ENCODE measurements around the gene NME1. TPM values are rescaled to one million over a fixed set of nuclear protein-coding genes. Genes with fewer than 3 reads are reported as not detected.

NME1 gene
- total and polyA plus RNA-seq, 4 experiments from 2014 or later: 10.0 to 67.2 (median 37.4) TPM

DNA sequence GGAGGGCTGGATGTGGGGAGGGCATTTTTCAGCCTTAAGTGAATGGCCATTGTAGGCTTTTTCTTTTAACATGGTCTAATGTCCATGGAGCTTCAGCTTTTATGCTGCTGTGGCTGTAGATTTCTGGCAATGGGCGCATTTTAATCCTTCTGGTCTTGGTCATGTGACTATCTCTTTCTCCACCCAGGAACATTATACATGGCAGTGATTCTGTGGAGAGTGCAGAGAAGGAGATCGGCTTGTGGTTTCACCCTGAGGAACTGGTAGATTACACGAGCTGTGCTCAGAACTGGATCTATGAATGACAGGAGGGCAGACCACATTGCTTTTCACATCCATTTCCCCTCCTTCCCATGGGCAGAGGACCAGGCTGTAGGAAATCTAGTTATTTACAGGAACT, 8.2 kb downstream of the NME1 start:
- CTCF ChIA-PET (ENCODE audit: partially characterized antibody): interaction anchor here (1.9 kb wide), 1 partner anchor 8 kb away, joined by 8 read pairs; the partner anchor contains the start of gene NME1
- H3K9me3 ChIP-seq (ENCODE audit: control insufficient read depth in 1 of 2, low read length in 2 of 2): no peaks in the 10 kb centered on the region
- H3K36me3 Mint-ChIP-seq: peaks cover 16 to 38% of the 10 kb centered on the region in 2 donors
- H3K4me3 Mint-ChIP-seq: no peak overlapping the region
- peaks cover 6% of the 10 kb centered on the region for H3K4me1 ChIP-seq (ENCODE audit: insufficient read depth, low read length)
- H3K27ac Mint-ChIP-seq: peak overlapping the region in 1 of 7 donors; percentile 15
- H3K27ac ChIP-seq (ENCODE audit: low read depth, low read length): no peak overlapping the region
- H3K36me3 ChIP-seq (ENCODE audit: insufficient read depth, low read length): peaks cover 10% of the 10 kb centered on the region
- POLR2A ChIA-PET (ENCODE audit: partially characterized antibody): interaction anchor here (2.3 kb wide), 1 partner anchor 8 kb away, joined by 20 read pairs; the partner anchor contains the start of gene NME1
- intact Hi-C loops (cut with micrococcal nuclease): no loop called here
- H3K9me3 Mint-ChIP-seq: peaks cover 0 to 2% (median 0%) of the 10 kb centered on the region in 8 donors
- no peak for DNase-seq
- no peak overlapping the region for H3K4me3 ChIP-seq (ENCODE audit: low read length in 2 of 2)
- no peaks in the 10 kb centered on the region for H3K27me3 ChIP-seq (ENCODE audit: insufficient read depth, low read length)
- peaks cover 8 to 20% (median 12%) of the 10 kb centered on the region in 4 donors for H3K4me1 Mint-ChIP-seq
- no peaks in the 10 kb centered on the region for H3K27me3 Mint-ChIP-seq

DNA sequence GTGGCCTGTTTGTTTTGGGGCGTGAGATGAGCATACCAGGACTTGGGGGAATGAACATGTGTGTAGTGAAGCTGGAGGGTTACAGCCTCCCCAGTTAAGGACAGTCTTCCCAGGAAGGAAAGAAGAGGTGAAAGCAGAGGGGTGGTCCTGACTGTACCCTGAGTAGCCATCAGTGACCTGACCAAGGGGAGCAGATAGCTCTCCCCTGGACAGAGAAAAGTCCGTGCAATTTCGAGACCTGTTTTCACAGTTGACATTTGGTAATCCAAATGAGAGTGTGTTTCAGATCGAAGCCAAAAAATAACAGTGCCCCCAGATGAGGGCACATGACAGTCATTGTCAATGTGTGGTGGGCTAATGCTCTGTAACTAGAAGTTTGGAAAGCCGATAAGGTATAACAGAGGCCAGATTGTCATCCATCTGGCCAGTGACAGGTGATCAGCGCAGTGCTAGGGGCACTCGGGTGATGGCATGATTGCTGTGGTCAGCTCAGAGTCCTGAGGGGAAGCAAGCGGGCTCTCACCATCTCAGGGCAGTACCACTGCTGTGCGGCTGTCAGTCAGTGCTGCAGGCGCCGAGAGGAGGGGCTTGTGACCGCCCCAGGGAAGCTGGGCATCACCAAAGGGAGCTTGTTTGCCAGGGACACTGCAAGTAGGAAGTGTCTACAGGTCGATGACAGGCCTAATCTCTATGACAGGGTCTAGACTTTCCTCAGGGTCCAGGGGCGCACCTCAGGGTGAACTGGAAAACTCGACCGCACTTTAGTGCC, 11.7 kb downstream of the NME1 start:
- peak overlapping the region; percentile 89 to 99 (median 97) for H3K4me3 Mint-ChIP-seq
- H3K4me3 ChIP-seq (ENCODE audit: low read length in 2 of 2): peak overlapping the region in 1 of 2 donors; percentile 79
- peak overlapping the region; percentile 94 to 99 (median 98) for H3K27ac Mint-ChIP-seq
- peak overlapping the region; percentile 61 for H3K27ac ChIP-seq (ENCODE audit: low read depth, low read length)
- POLR2A ChIA-PET (ENCODE audit: partially characterized antibody): interaction anchor here (0.9 to 2.8 kb wide), 6 partner anchors 10 to 299 kb away, joined by 3 to 56 read pairs (median 6); partner anchors contain the start of genes NME1, SPAG9, TOB1 and UTP18
- peaks cover 21 to 46% of the 10 kb centered on the region in 2 donors for H3K36me3 Mint-ChIP-seq
- H3K27me3 ChIP-seq (ENCODE audit: insufficient read depth, low read length): no peaks in the 10 kb centered on the region
- H3K27me3 Mint-ChIP-seq: no peaks in the 10 kb centered on the region
- DNase-seq: no peak
- no peaks in the 10 kb centered on the region for H3K9me3 ChIP-seq (ENCODE audit: control insufficient read depth in 1 of 2, low read length in 2 of 2)
- intact Hi-C loops (cut with micrococcal nuclease): loop anchor here (5.0 kb wide), 1 partner anchor 163 kb away; no protein-coding TSS in a partner anchor
- peaks cover 12% of the 10 kb centered on the region for H3K36me3 ChIP-seq (ENCODE audit: insufficient read depth, low read length)
- H3K4me1 ChIP-seq (ENCODE audit: insufficient read depth, low read length): peaks cover 14% of the 10 kb centered on the region
- H3K9me3 Mint-ChIP-seq: peaks cover 0 to 2% (median 0%) of the 10 kb centered on the region in 8 donors
- H3K4me1 Mint-ChIP-seq: peaks cover 15 to 34% (median 24%) of the 10 kb centered on the region in 4 donors
- CTCF ChIA-PET (ENCODE audit: partially characterized antibody): interaction anchor here (0.6 to 2.1 kb wide), 4 partner anchors 10 to 161 kb away, joined by 3 to 11 read pairs (median 6); partner anchors contain the start of gene NME1

DNA sequence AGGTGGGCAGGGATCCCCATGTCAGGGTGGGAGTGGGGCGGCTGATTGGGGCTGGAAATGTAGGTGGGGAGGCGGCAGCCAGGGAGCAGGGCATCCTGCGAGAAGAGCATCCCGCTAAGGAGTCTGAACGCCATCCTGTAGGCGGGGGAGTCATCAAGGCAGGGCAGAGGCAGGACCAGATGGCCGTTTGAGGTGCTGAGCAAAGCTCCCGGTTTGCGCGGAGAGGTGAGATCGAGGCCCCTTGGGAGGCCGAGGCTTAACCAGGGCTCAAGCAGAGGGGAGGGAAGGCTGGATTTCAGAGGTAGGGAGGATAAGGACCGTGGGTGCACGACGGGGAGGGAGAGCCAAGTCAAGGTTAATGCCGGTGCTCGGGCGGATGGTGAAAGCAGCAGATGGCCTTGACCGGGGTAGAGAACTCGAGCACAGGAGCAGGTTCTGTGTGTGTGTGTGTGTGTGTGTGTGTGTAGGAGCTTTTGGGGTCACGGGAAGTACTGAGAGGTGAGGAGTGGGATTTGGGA, 12.4 kb downstream of the NME1 start:
- Histone ChIP-seq H3K4me3 (ENCODE audit: low read length in 2 of 2) (peak overlapping the region; percentile 29 to 79), H3K27ac (ENCODE audit: low read depth, low read length) (peak overlapping the region; percentile 61), H3K4me1 (ENCODE audit: insufficient read depth, low read length) (peaks cover 14% of the 10 kb centered on the region), H3K9me3 (ENCODE audit: control insufficient read depth in 1 of 2, low read length in 2 of 2) (no peaks in the 10 kb centered on the region), H3K36me3 (ENCODE audit: insufficient read depth, low read length) (peaks cover 14% of the 10 kb centered on the region), H3K27me3 (ENCODE audit: insufficient read depth, low read length) (no peaks in the 10 kb centered on the region)
- ChIA-PET CTCF (ENCODE audit: partially characterized antibody) (interaction anchor here (0.9 to 2.1 kb wide), 3 partner anchors 10 to 163 kb away, joined by 4 to 11 read pairs (median 4); no protein-coding TSS in a partner anchor), POLR2A (ENCODE audit: partially characterized antibody) (interaction anchor here (0.7 to 2.8 kb wide), 10 partner anchors 11 to 446 kb away, joined by 3 to 56 read pairs (median 5); partner anchors contain the start of genes LUC7L3, MBTD1, NME1 and SPAG9)
- H3K27ac Mint-ChIP-seq: peak overlapping the region; percentile 94 to 99 (median 98)
- peaks cover 0 to 2% (median 0%) of the 10 kb centered on the region in 8 donors for H3K9me3 Mint-ChIP-seq
- intact Hi-C loops (cut with micrococcal nuclease): loop anchor here (1.0 to 5.0 kb wide), 3 partner anchors 12 to 163 kb away; partner anchors contain the start of genes MBTD1, NME1 and UTP18
- peak in 3 of 5 donors; percentile 40 to 50 (median 49) for DNase-seq
- H3K36me3 Mint-ChIP-seq: peaks cover 18 to 48% of the 10 kb centered on the region in 2 donors
- no peaks in the 10 kb centered on the region for H3K27me3 Mint-ChIP-seq
- peak overlapping the region; percentile 89 to 99 (median 97) for H3K4me3 Mint-ChIP-seq
- H3K4me1 Mint-ChIP-seq: peaks cover 15 to 34% (median 23%) of the 10 kb centered on the region in 4 donors

DNA sequence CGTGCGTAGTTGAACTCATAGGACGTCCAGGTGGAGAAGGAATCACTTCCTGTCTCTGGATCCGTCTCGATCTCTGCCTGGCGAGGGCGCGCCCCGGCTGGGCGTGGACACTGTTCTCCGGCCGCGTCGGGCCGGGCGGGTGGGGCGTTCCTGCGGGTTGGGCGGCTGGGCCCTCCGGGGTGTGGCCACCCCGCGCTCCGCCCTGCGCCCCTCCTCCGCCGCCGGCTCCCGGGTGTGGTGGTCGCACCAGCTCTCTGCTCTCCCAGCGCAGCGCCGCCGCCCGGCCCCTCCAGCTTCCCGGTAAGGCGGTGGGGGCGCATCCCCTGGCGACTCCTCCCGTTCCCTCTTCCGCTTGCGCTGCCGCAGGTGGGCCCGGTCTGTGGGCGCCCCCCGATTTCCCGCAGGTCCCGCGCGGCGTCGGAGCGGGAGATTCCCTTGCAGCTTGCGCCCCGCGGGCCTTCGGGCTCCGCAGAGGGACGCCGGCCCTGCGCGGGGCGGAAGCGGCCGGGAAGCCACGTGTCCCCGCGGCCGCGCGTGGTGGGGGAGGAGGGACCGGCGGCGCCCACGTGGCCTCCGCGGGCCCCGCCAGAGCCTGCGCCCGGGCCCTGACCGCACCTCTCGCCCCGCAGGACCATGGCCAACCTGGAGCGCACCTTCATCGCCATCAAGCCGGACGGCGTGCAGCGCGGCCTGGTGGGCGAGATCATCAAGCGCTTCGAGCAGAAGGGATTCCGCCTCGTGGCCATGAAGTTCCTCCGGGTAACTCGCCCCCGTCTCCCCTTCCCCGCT, 13.0 kb downstream of the NME1 start, which contains the start of gene NME2:
TSS of gene NME2 (plus strand) at position 214 of the 789 bp plus-strand sequence. CDS start at position 634, 420 bp downstream.
- intact Hi-C loops (cut with micrococcal nuclease): loop anchor here (1.0 to 5.0 kb wide), 3 partner anchors 13 to 164 kb away; partner anchors contain the start of genes MBTD1, NME1 and UTP18
- Histone ChIP-seq H3K27me3 (ENCODE audit: insufficient read depth, low read length) (no peaks in the 10 kb centered on the region), H3K4me1 (ENCODE audit: insufficient read depth, low read length) (peaks cover 14% of the 10 kb centered on the region), H3K4me3 (ENCODE audit: low read length in 2 of 2) (peak within 1 kb of the TSS; percentile 29 to 79), H3K36me3 (ENCODE audit: insufficient read depth, low read length) (peaks cover 18% of the 10 kb centered on the region), H3K9me3 (ENCODE audit: control insufficient read depth in 1 of 2, low read length in 2 of 2) (no peaks in the 10 kb centered on the region), H3K27ac (ENCODE audit: low read depth, low read length) (peak within 1 kb of the TSS; percentile 61)
- H3K36me3 Mint-ChIP-seq: peaks cover 23 to 49% of the 10 kb centered on the region in 2 donors
- peak within 1 kb of the TSS; percentile 94 to 99 (median 98) for H3K27ac Mint-ChIP-seq
- ChIA-PET POLR2A (ENCODE audit: partially characterized antibody) (interaction anchor here (0.6 to 2.8 kb wide), 11 partner anchors 10 to 447 kb away, joined by 3 to 56 read pairs (median 5); partner anchors contain the start of genes LUC7L3, MBTD1, NME1 and SPAG9), CTCF (ENCODE audit: partially characterized antibody) (interaction anchor here (0.9 to 2.1 kb wide), 2 partner anchors 11 to 164 kb away, joined by 4 to 11 read pairs; no protein-coding TSS in a partner anchor)
- peaks cover 15 to 34% (median 23%) of the 10 kb centered on the region in 4 donors for H3K4me1 Mint-ChIP-seq
- H3K27me3 Mint-ChIP-seq: no peaks in the 10 kb centered on the region
- H3K4me3 Mint-ChIP-seq: peak within 1 kb of the TSS; percentile 89 to 99 (median 97)
- DNase-seq: peak; percentile 51 to 69 (median 59)
- H3K9me3 Mint-ChIP-seq: peaks cover 0 to 2% (median 0%) of the 10 kb centered on the region in 8 donors

DNA sequence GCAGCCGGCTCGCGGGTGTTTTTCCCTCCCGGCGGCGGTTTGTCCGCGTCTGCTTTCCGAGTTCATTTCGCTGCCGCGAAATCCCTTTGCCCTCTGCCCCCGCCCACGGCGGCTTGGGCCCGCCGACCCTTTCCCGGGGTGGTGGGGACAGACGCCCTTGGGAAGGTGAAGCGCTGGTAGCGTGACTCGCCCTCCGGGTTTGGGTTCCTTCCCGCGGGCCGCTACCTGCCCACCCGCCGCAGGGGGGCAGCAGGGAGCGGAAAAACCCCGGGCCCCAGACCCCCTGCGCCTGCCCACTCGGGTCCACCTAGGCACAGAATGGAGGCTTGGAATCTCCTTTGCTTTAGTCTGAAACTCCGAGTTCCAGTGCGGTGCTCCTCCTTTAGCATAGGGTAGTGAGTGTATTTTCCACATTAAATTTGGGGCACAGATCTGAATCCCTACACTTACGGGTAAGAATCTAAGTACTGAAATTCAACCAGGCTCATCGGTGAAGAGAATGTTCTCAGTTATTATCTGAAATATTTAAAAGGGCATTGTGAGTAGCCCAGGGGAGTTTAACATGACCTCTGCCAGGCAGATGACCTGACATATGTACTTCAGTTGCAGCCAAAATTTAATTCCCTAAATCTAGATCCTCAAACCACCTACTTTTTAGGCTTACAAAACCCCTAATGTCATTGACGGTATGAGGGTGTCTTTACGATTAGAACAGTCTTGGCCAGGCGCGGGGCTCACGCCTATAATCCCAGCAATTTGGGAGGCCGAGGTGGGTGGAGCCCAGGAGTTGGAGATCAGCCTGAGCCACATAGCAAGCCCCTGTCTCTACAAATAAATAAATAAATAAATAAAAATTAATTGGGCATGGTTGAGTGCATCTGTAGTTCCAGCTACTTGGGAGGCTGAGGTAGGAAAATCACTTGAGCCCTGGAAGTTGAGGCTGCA, 13.9 kb downstream of the NME1 start:
- no peaks in the 10 kb centered on the region for H3K27me3 ChIP-seq (ENCODE audit: insufficient read depth, low read length)
- POLR2A ChIA-PET (ENCODE audit: partially characterized antibody): interaction anchor here (1.0 to 2.8 kb wide), 4 partner anchors 12 to 94 kb away, joined by 3 to 56 read pairs (median 4); partner anchors contain the start of genes NME1 and UTP18
- peak overlapping the region; percentile 24 to 79 for H3K4me3 ChIP-seq (ENCODE audit: low read length in 2 of 2)
- H3K4me1 ChIP-seq (ENCODE audit: insufficient read depth, low read length): peaks cover 14% of the 10 kb centered on the region
- H3K9me3 Mint-ChIP-seq: peaks cover 0 to 2% (median 0%) of the 10 kb centered on the region in 8 donors
- H3K36me3 Mint-ChIP-seq: peaks cover 15 to 45% of the 10 kb centered on the region in 2 donors
- peak overlapping the region; percentile 73 to 84 (median 79) for H3K4me3 Mint-ChIP-seq
- H3K27ac ChIP-seq (ENCODE audit: low read depth, low read length): peak overlapping the region; percentile 61
- H3K27me3 Mint-ChIP-seq: no peaks in the 10 kb centered on the region
- H3K36me3 ChIP-seq (ENCODE audit: insufficient read depth, low read length): peaks cover 17% of the 10 kb centered on the region
- CTCF ChIA-PET (ENCODE audit: partially characterized antibody): interaction anchor here (1.2 kb wide), 1 partner anchor 14 kb away, joined by 4 read pairs; the partner anchor contains the start of gene NME1
- H3K27ac Mint-ChIP-seq: peak overlapping the region; percentile 63 to 92 (median 87)
- H3K4me1 Mint-ChIP-seq: peaks cover 15 to 34% (median 23%) of the 10 kb centered on the region in 4 donors
- intact Hi-C loops (cut with micrococcal nuclease): loop anchor here (1.0 to 5.0 kb wide), 3 partner anchors 14 to 165 kb away; partner anchors contain the start of genes MBTD1, NME1 and UTP18
- H3K9me3 ChIP-seq (ENCODE audit: control insufficient read depth in 1 of 2, low read length in 2 of 2): no peaks in the 10 kb centered on the region
- peak; percentile 52 to 66 (median 55) for DNase-seq
